ENCODE measurements around the gene TSTD2. TPM values are rescaled to one million over a fixed set of nuclear protein-coding genes. Genes with fewer than 3 reads are reported as not detected.

TSTD2 gene
- total and polyA plus RNA-seq, 10 donors: 8.1 to 31.0 (median 19.2) TPM

DNA sequence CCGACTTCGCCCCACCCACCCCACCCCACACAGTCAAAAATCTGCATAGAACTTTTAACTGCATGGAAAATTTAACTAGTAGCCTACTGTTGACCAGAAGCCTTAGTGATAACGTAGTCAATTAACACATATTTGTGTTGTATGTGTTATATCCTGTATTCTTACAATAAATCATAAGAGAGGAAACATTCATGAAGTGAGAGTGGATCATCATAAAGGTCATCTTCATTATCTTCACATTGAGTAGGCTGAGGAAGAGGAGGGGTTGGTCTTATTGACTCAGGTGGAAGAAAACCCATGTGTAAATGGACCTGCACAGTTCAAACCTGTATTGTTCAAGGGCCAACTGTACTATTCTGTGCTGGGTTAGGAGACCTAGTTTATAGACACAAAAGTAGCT lies 32.6 kb upstream of the TSTD2 start:
- Histone ChIP-seq H3K36me3 (peaks cover 0 to 100% (median 92%) of the 10 kb centered on the region in 6 donors), H3K9me3 (no peaks in the 10 kb centered on the region), H3K27ac (no peak overlapping the region), H3K27me3 (replicated peaks in 1 of 7) (no peaks in the 10 kb centered on the region), H3K4me1 (peaks cover 0 to 18% (median 3%) of the 10 kb centered on the region in 6 donors), H3K4me3 (no peak overlapping the region)
- intact Hi-C loops (cut with DNase I; ENCODE audit: low total_unique reads): no loop called here
- TF ChIP-seq POLR2A (IDR thresholded peaks at IDR 0.05): no peak
- no peak for TF ChIP-seq CTCF (IDR thresholded peaks at IDR 0.05 in 8 of 11, conservative IDR thresholded peaks at IDR 0.05 in 3 of 11)
- no peak for TF ChIP-seq POLR2AphosphoS5 (IDR thresholded peaks at IDR 0.05)
- DNase-seq: no peak
- WGBS, 5 donors: 84 to 87% (median 84%) methylated on average over 3 of the region's 3 CpGs

DNA sequence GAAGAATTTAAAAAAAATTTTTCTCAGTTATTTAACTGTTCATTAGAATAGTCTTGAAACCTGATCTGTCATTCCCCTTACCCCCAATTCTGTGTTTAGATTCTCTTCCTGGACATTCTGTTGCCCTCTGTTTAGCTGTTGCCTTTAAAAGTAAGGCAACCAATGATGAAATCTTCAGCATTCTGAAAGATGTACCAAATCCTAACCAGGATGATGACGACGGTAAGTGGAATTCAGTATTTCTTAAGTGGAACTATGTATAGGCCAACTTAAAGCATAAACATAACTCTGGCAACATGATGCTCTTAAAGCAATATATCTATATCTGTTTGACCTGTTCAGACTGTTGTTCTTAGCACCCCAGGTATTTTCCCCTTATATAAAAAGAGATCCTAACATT lies 27.7 kb upstream of the TSTD2 start:
- Histone ChIP-seq H3K4me1 (peaks cover 0 to 21% (median 0%) of the 10 kb centered on the region in 6 donors), H3K27ac (peak overlapping the region in 3 of 8 donors; percentile 16 to 54 (median 54)), H3K9me3 (no peaks in the 10 kb centered on the region), H3K36me3 (peaks cover 0 to 100% (median 85%) of the 10 kb centered on the region in 6 donors), H3K27me3 (replicated peaks in 1 of 7) (no peaks in the 10 kb centered on the region), H3K4me3 (no peak overlapping the region)
- WGBS, 5 donors: 91 to 97% (median 95%) methylated on average over 2 of the region's 2 CpGs
- TF ChIP-seq POLR2A (IDR thresholded peaks at IDR 0.05): no peak
- no peak for TF ChIP-seq POLR2AphosphoS5 (IDR thresholded peaks at IDR 0.05)
- no peak for TF ChIP-seq CTCF (IDR thresholded peaks at IDR 0.05 in 8 of 11, conservative IDR thresholded peaks at IDR 0.05 in 3 of 11)
- intact Hi-C loops (cut with DNase I; ENCODE audit: low total_unique reads): no loop called here
- DNase-seq: no peak

GRCh38 chr9:97660340-97660739 lies 27.2 kb upstream of the TSTD2 start:
- WGBS, 5 donors: 51 to 52% (median 52%) methylated on average over 5 of the region's 5 CpGs
- intact Hi-C loops (cut with DNase I; ENCODE audit: low total_unique reads): no loop called here
- Histone ChIP-seq H3K36me3 (peaks cover 0 to 100% (median 86%) of the 10 kb centered on the region in 6 donors), H3K9me3 (no peaks in the 10 kb centered on the region), H3K4me1 (peaks cover 0 to 21% (median 0%) of the 10 kb centered on the region in 6 donors), H3K27me3 (replicated peaks in 1 of 7) (no peaks in the 10 kb centered on the region), H3K4me3 (no peak overlapping the region), H3K27ac (peak overlapping the region in 5 of 8 donors; percentile 10 to 54 (median 16))
- no peak for TF ChIP-seq CTCF (IDR thresholded peaks at IDR 0.05 in 8 of 11, conservative IDR thresholded peaks at IDR 0.05 in 3 of 11)
- no peak for TF ChIP-seq POLR2AphosphoS5 (IDR thresholded peaks at IDR 0.05)
- TF ChIP-seq POLR2A (IDR thresholded peaks at IDR 0.05): no peak
- DNase-seq: no peak

GRCh38 chr9:97659771-97660170 lies 26.6 kb upstream of the TSTD2 start:
- no peak overlapping the region for H3K4me3 ChIP-seq
- TF ChIP-seq CTCF (IDR thresholded peaks at IDR 0.05 in 8 of 11, conservative IDR thresholded peaks at IDR 0.05 in 3 of 11) (no peak), POLR2AphosphoS5 (IDR thresholded peaks at IDR 0.05) (no peak), POLR2A (IDR thresholded peaks at IDR 0.05) (no peak)
- intact Hi-C loops (cut with DNase I; ENCODE audit: low total_unique reads): no loop called here
- peaks cover 0 to 21% (median 0%) of the 10 kb centered on the region in 6 donors for H3K4me1 ChIP-seq
- H3K9me3 ChIP-seq: no peaks in the 10 kb centered on the region
- WGBS, 5 donors: 62 to 89% (median 88%) methylated on average over 3 of the region's 3 CpGs
- peaks cover 0 to 100% (median 85%) of the 10 kb centered on the region in 6 donors for H3K36me3 ChIP-seq
- no peaks in the 10 kb centered on the region for H3K27me3 ChIP-seq (replicated peaks in 1 of 7)
- H3K27ac ChIP-seq: peak overlapping the region in 6 of 8 donors; percentile 10 to 54 (median 22)
- DNase-seq: no peak
